ENCODE results near the gene KLK10.
"Not testable (repeated sequence)": the region's sequence is repeated elsewhere in the genome, so short reads cannot be mapped to it uniquely, and the experiment has no call there.

KLK10 gene

GRCh38 chr19:51002542-51003311 lies 16.8 kb downstream of the KLK10 start:
- no peak for DNase-seq (ENCODE audit: extremely low read depth in 1 of 2, low read depth in 1 of 2)

- no peak for DNase-seq (ENCODE audit: extremely low read depth in 1 of 2, low read depth in 1 of 2)
Measured at GRCh38 chr19:51002089-51002532, 17.4 kb downstream of the KLK10 start.

GRCh38 chr19:51001515-51001914 lies 18.0 kb downstream of the KLK10 start, which contains the start of gene KLK8:
KLK8 (minus strand) TSS chr19:51001604; CDS start chr19:51001167, 437 bp downstream.
- DNase-seq (ENCODE audit: extremely low read depth in 1 of 2, low read depth in 1 of 2), result no peak

- no peak for DNase-seq (ENCODE audit: extremely low read depth in 1 of 2, low read depth in 1 of 2)
Measured at GRCh38 chr19:51000981-51001380, 18.5 kb downstream of the KLK10 start.

- DNase-seq (ENCODE audit: extremely low read depth in 1 of 2, low read depth in 1 of 2), result no peak
Measured at GRCh38 chr19:51000426-51000825, 19.1 kb downstream of the KLK10 start.

GRCh38 chr19:50998686-50999085 lies 20.8 kb downstream of the KLK10 start:
- DNase-seq (ENCODE audit: extremely low read depth in 1 of 2, low read depth in 1 of 2), result no peak

GRCh38 chr19:50998061-50998460 lies 21.4 kb downstream of the KLK10 start:
- no peak for DNase-seq (ENCODE audit: extremely low read depth in 1 of 2, low read depth in 1 of 2)

GRCh38 chr19:50994129-50994528 lies 25.4 kb downstream of the KLK10 start:
- no peak for DNase-seq (ENCODE audit: extremely low read depth in 1 of 2, low read depth in 1 of 2)

GRCh38 chr19:50992666-50993035 lies 26.9 kb downstream of the KLK10 start:
- no peak for DNase-seq (ENCODE audit: extremely low read depth in 1 of 2, low read depth in 1 of 2)

- not testable (repeated sequence) for DNase-seq (ENCODE audit: extremely low read depth in 1 of 2, low read depth in 1 of 2)
Measured at GRCh38 chr19:50984416-50984815, 35.1 kb downstream of the KLK10 start.

- no peak for DNase-seq (ENCODE audit: extremely low read depth in 1 of 2, low read depth in 1 of 2)
Measured at GRCh38 chr19:50983625-50984292, 35.8 kb downstream of the KLK10 start, which contains the start of gene KLK7. KLK7 (minus strand) TSS chr19:50983917; CDS start chr19:50982399, 1,518 bp downstream.

GRCh38 chr19:50982186-50982585 lies 37.3 kb downstream of the KLK10 start:
- no peak for DNase-seq (ENCODE audit: extremely low read depth in 1 of 2, low read depth in 1 of 2)

GRCh38 chr19:50981587-50982146 lies 37.8 kb downstream of the KLK10 start:
- DNase-seq (ENCODE audit: extremely low read depth in 1 of 2, low read depth in 1 of 2), result no peak

GRCh38 chr19:50980208-50980607 lies 39.3 kb downstream of the KLK10 start:
- DNase-seq (ENCODE audit: extremely low read depth in 1 of 2, low read depth in 1 of 2), result no peak

- no peak for DNase-seq (ENCODE audit: extremely low read depth in 1 of 2, low read depth in 1 of 2)
Measured at GRCh38 chr19:50979758-50980157, 39.8 kb downstream of the KLK10 start.

GRCh38 chr19:50978772-50979390 lies 40.6 kb downstream of the KLK10 start:
- no peak for DNase-seq (ENCODE audit: extremely low read depth in 1 of 2, low read depth in 1 of 2)

GRCh38 chr19:50977626-50978025 lies 41.9 kb downstream of the KLK10 start:
- DNase-seq (ENCODE audit: extremely low read depth in 1 of 2, low read depth in 1 of 2), result no peak

- DNase-seq (ENCODE audit: extremely low read depth in 1 of 2, low read depth in 1 of 2), result no peak
Measured at GRCh38 chr19:50975766-50976165, 43.7 kb downstream of the KLK10 start.

- DNase-seq (ENCODE audit: extremely low read depth in 1 of 2, low read depth in 1 of 2), result no peak
Measured at GRCh38 chr19:50974702-50975556, 44.6 kb downstream of the KLK10 start.

- no peak for DNase-seq (ENCODE audit: extremely low read depth in 1 of 2, low read depth in 1 of 2)
Measured at GRCh38 chr19:50972795-50973376, 46.6 kb downstream of the KLK10 start.
